Right lobe of liver (tissue), 6 donors: ENCODE results near the gene CALD1. TPM values are rescaled to one million over a fixed set of nuclear protein-coding genes. Genes with fewer than 3 reads are reported as not detected.
"Not testable (repeated sequence)": the region's sequence is repeated elsewhere in the genome, so short reads cannot be mapped to it uniquely, and the experiment has no call there.

Source experiments
- ATAC-seq, 4 donors: fragments of 200-7000 bp; cut with Tn5 transposase; one replicate each; pipeline ENCODE4 v1.9.1; 2020; ENCODE audit warnings: mild to moderate bottlenecking in 4 of 4, moderate library complexity in 4 of 4
- DNase-seq, 3 donors: peaks; one replicate each; pipeline ENCODE4 v3.0.0-alpha.2; 2020
- H3K27ac ChIP-seq, 3 donors: fragments of 200-600 bp; one replicate each; pipeline ENCODE4 v1.8.0; 2022
- H3K27me3 ChIP-seq, 2 donors: fragments of 200-600 bp; one replicate each; pipeline ENCODE4 v1.8.0; 2022
- H3K36me3 ChIP-seq, 4 donors: fragments of 200-600 bp; sonication (generic) in 1 of 4; one replicate each; pipeline versions ENCODE4 v1.5.1 to v1.8.0; 2017 to 2022; ENCODE audit warnings: control low read depth in 1 of 4
- H3K4me1 ChIP-seq, 4 donors: fragments of 200-600 bp; sonication (generic) in 1 of 4; one replicate each; pipeline versions ENCODE4 v1.5.1 to v1.8.0; 2017 to 2022; ENCODE audit warnings: control low read depth in 1 of 4
- H3K4me3 ChIP-seq, 3 donors: fragments of 200-600 bp; one replicate each; pipeline ENCODE4 v1.8.0; 2022
- H3K9me3 ChIP-seq, 4 donors: fragments of 200-600 bp; sonication (generic) in 1 of 4; one replicate each; pipeline versions ENCODE4 v1.5.1 to v1.8.0; 2017 to 2022; ENCODE audit warnings: control low read depth in 1 of 4
- CTCF ChIP-seq, 4 donors: fragments of 200-600 bp in 3 of 4; fragments of 450-650 bp in 1 of 4; IDR thresholded peaks; one replicate each; pipeline versions ENCODE4 v1.5.1 to v1.8.0; 2016 to 2022; ENCODE audit warnings: antibody characterized with exemption in 4 of 4, mild to moderate bottlenecking in 2 of 4
- POLR2A ChIP-seq: fragments of 450-650 bp; IDR thresholded peaks from one replicate; pipeline ENCODE4 v1.6.1; 2017; ENCODE audit warnings: antibody characterized with exemption, mild to moderate bottlenecking
- whole genome bisulfite sequencing: methylation state at CpG from one replicate; pipeline ENCODE4 v1.1.6; 2018; ENCODE audit warnings: low coverage, low lambda C conversion rate; ENCODE audit not compliant: insufficient coverage; ENCODE audit errors: missing lambda C conversion rate; 5-methylcytosine and 5-hydroxymethylcytosine counted together
- intact Hi-C, 2 donors: fragments of 100-400 bp; cut with DNase I; formaldehyde crosslinking; loops; one replicate each; pipeline versions ENCODE4 v1.11.2 to v1.14.1; 2022
- total RNA-seq, 6 experiments: library from RNA; depleted of rRNA in 2 of 6; stranded (reverse); fragments of >200 nt in 2 of 6; fragmentation: NEBNext Ultra II Directional in 3 of 6; extraction: Animal tissue kit (Norgen Biotek cat#: 25700) in 3 of 6; gene quantifications; one replicate each; pipeline versions ENCODE4 v1.1.0 to v1.2.4, GENCODE V29; 2016 to 2023
- donor health status: DM: no; HTN: yes; CAD: no.
- donor health status: DM: no; HTN: no; CAD: no.
- donor health status: DM: no; HTN: no; CAD: no.
- donor health status: DM: no; HTN: yes; CAD: no.
- donor health status: DM: no; HTN: yes; CAD: no.

The CALD1 gene
- total RNA-seq, 6 experiments from 2014 or later: 110 to 181 (median 131) TPM

DNA sequence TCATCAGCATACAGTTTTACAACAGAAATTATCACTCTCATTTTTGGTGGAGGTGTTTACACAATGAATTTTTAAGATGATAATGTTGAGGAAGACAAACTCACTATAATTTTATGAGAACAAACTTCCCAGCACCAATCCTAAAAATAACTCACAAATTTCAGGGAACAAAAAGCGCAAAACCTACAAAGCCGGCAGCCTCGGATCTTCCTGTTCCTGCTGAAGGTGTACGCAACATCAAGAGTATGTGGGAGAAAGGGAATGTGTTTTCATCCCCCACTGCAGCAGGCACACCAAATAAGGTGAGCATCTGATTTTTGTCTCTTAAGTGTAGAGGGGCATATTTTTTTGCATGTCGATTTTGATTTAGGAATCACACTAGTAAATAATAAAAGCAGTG lies 180.4 kb downstream of the CALD1 start:
- Histone ChIP-seq H3K36me3 (peaks cover 0 to 77% (median 41%) of the 10 kb centered on the region in 4 donors), H3K9me3 (no peaks in the 10 kb centered on the region), H3K27ac (no peak overlapping the region), H3K4me3 (no peak overlapping the region), H3K27me3 (no peaks in the 10 kb centered on the region), H3K4me1 (peaks cover 0 to 6% (median 0%) of the 10 kb centered on the region in 4 donors)
- DNase-seq: no peak
- ATAC-seq: no peak
- WGBS: 91% methylated on average over 5 of the region's 5 CpGs
- intact Hi-C loops: no loop called here
- no peak for TF ChIP-seq POLR2A
- no peak for TF ChIP-seq CTCF (IDR thresholded peaks at IDR 0.05)

DNA sequence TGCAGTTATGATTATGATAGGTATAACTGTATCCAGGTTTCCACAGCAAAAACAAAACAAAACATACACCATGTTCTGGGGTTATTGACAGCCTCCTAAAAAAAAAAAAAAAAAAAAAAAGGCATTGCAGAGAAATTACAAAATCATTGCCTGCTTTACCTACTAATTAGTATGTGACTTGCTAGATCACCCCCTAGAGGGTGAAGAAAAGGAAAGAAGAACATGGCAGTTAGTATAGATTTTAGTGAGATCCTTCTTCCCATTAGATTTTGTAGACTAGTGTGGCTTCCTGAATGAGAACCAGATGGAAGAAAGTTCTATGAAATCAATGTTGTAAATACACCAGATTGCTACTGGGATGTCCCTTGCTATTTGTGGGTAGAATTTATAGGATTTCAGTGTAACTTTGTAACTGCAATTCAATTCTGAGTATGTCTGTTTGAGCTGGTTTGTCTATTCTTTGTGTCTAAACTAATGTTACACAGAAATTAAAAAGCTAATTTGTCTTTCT lies 182.9 kb downstream of the CALD1 start:
- no peak for DNase-seq
- Histone ChIP-seq H3K4me1 (no peaks in the 10 kb centered on the region), H3K9me3 (no peaks in the 10 kb centered on the region), H3K4me3 (no peak overlapping the region), H3K27me3 (no peaks in the 10 kb centered on the region), H3K36me3 (peaks cover 0 to 92% (median 46%) of the 10 kb centered on the region in 4 donors), H3K27ac (no peak overlapping the region)
- intact Hi-C loops: no loop called here
- no peak for ATAC-seq
- no peak for TF ChIP-seq POLR2A
- no peak for TF ChIP-seq CTCF (IDR thresholded peaks at IDR 0.05)

DNA sequence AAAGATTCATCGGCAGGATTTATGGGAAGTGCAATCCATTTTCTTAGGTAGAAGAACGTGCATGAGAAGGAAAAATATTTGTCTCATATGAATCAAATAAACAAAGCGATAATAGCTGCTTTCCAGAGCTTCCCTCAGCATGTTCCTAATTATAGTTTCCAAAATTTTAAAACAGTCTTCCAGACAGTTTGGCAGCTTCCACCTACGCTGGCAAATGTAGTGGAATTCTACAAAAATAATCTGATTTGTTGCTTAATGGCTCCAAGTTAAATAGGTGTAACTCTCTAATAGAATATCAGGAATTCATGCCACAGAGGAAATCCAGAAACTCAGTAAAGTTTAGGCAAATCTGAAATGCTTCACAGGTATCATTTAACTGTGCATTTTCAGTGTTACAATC lies 183.6 kb downstream of the CALD1 start:
- Histone ChIP-seq H3K9me3 (no peaks in the 10 kb centered on the region), H3K4me1 (no peaks in the 10 kb centered on the region), H3K27me3 (no peaks in the 10 kb centered on the region), H3K36me3 (peaks cover 0 to 93% (median 45%) of the 10 kb centered on the region in 4 donors), H3K27ac (no peak overlapping the region), H3K4me3 (no peak overlapping the region)
- ATAC-seq (no peak), DNase-seq (no peak)
- TF ChIP-seq CTCF (IDR thresholded peaks at IDR 0.05) (no peak), POLR2A (no peak)
- 78% methylated on average over 4 of the region's 4 CpGs for WGBS
- intact Hi-C loops: no loop called here

GRCh38 chr7:134966691-134967090 lies 187.3 kb downstream of the CALD1 start:
- ATAC-seq: no peak
- Histone ChIP-seq H3K4me1 (no peaks in the 10 kb centered on the region), H3K9me3 (no peaks in the 10 kb centered on the region), H3K36me3 (peaks cover 0 to 65% (median 23%) of the 10 kb centered on the region in 4 donors), H3K27ac (no peak overlapping the region), H3K4me3 (no peak overlapping the region), H3K27me3 (no peaks in the 10 kb centered on the region)
- WGBS: 86% methylated on average over 2 of the region's 3 CpGs
- no peak for TF ChIP-seq CTCF (IDR thresholded peaks at IDR 0.05)
- no peak for TF ChIP-seq POLR2A
- no peak for DNase-seq
- intact Hi-C loops: no loop called here

DNA sequence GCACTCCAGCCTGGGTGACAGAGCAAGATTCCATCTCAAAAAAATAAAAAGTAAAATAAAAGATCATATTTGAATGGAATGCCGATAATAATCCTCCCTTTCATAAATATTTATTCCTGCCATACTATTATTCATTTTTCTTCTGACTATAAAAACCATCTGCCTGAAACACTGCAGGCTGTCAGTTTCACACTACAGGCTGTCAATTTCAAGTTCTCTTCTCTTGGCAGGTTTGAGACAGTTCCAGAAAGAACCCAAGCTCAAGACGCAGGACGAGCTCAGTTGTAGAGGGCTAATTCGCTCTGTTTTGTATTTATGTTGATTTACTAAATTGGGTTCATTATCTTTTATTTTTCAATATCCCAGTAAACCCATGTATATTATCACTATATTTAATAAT lies 188.7 kb downstream of the CALD1 start:
- H3K4me3 ChIP-seq: no peak overlapping the region
- ATAC-seq (no peak), DNase-seq (no peak)
- WGBS: 93% methylated on average over 4 of the region's 4 CpGs
- no peaks in the 10 kb centered on the region for H3K27me3 ChIP-seq
- intact Hi-C loops: no loop called here
- peaks cover 0 to 52% (median 20%) of the 10 kb centered on the region in 4 donors for H3K36me3 ChIP-seq
- H3K4me1 ChIP-seq: no peaks in the 10 kb centered on the region
- H3K27ac ChIP-seq: no peak overlapping the region
- H3K9me3 ChIP-seq: no peaks in the 10 kb centered on the region
- TF ChIP-seq POLR2A: no peak

GRCh38 chr7:134981645-134982044 lies 202.2 kb downstream of the CALD1 start:
- H3K4me1 ChIP-seq, intact Hi-C loops, H3K27me3 ChIP-seq, ATAC-seq, DNase-seq, H3K36me3 ChIP-seq, H3K9me3 ChIP-seq, H3K4me3 ChIP-seq, H3K27ac ChIP-seq: not testable (repeated sequence)
- WGBS: 100% methylated on average over 2 of the region's 3 CpGs
